GM21526 (cell line): ENCODE results near the gene C2CD4C.
"Not testable (repeated sequence)": the region's sequence is repeated elsewhere in the genome, so short reads cannot be mapped to it uniquely, and the experiment has no call there.

Experiments used
- ATAC-seq: cut with Tn5 transposase; IDR thresholded peaks from one replicate; pipeline ENCODE4 v1.9.1; 2021; ENCODE audit warnings: moderate library complexity; ENCODE audit not compliant: unreplicated experiment, low FRiP score

Gene C2CD4C

DNA sequence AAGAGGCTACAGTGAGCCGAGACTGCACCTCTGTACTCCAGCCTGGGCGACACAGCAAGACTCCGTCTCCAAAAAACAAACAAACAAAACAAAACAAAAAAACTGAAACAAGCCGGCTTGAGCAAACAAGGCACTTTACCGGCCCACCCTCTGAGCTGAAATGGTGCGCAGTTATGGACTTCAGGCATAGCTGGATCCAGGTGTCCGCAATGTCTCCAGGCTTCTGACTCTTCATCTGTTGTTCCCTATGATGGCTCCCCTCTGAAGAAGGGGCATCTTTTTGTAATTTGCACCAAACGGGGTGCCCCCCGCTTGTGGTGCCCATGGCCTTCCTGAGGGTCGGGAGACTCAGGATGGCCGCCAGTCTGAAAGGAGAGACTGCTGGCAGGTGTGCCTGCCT lies 6.2 kb downstream of the C2CD4C start:
- ATAC-seq, result no peak

DNA sequence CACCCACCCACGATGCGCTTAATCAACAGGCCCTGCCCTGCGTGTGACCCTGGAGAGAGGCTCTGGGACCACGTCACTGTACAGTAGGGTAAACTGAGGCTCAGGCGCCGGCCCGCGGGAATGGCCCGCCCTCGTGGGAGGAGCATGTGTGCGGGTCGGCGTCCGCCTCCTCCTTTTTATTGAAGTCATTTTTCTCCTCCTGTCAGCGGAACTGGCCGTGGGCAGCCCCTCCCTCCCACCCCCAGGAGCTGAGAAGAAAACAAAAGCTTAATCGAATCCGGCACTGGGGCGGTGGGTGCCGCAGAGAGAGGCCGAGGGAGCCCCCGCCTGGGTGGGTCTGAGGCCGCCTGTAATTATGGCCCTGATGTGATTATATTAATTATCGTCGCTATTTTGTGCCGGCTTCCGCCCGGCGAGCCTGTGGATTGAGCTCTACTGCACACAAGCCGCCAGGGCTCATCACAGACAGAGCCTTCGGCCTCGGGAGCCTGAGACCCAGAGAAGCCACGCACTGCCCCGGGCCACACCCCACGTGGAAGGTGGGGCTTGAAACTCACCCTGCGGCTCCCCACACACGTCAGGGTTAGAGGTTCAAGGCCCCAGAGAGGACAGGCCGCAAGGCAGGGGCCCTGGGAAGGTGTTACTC lies 7.0 kb downstream of the C2CD4C start:
- ATAC-seq, result no peak

DNA sequence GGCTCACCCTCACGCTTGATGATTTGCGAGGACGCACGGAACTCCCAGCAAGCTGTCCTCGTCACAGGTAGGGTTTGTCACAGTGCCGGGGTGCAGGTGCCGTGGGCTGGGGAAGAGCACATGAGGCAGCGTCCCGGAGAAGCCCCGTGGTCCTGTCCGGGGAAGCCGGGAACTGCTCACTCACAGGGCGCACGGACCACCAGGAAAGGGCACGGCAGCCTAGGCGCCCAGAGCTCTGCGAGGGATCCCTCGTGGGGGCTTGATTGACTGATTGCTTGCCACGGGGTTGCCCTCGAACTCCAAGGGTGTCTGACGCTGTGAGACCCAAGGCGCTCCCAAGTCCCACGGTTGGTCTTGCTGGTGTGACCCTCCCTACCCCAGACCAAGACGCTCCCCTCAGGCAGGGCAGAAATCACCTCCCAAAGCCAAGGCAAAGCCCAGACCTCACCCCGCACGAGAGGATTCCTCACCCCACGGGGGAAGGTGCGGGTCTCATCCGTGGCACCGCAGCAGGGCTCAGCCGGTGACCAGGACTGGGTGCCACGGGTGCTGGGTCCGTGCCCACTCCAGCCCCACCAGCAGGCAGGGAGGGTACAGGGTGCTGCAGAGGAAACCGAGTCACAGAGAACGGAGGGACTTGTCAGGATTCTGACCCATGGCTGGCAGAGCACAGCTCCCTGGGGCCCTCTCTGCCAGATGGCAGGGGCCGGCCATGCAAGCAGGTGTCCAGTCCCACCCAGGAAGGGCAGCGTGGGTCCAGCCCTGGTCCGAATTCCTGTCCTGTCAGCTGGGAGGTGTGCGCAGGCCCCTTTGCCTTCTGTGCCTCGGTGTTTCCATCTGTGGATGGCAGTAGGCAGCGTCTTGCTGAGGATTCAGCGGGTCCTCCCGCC lies 7.7 kb downstream of the C2CD4C start:
- ATAC-seq, result no peak

GRCh38 chr19:399370-399769 lies 9.6 kb downstream of the C2CD4C start:
- no peak for ATAC-seq

GRCh38 chr19:398719-399118 lies 10.2 kb downstream of the C2CD4C start:
- no peak for ATAC-seq

- ATAC-seq, result no peak
Observed at GRCh38 chr19:397941-398706, 10.8 kb downstream of the C2CD4C start.

DNA sequence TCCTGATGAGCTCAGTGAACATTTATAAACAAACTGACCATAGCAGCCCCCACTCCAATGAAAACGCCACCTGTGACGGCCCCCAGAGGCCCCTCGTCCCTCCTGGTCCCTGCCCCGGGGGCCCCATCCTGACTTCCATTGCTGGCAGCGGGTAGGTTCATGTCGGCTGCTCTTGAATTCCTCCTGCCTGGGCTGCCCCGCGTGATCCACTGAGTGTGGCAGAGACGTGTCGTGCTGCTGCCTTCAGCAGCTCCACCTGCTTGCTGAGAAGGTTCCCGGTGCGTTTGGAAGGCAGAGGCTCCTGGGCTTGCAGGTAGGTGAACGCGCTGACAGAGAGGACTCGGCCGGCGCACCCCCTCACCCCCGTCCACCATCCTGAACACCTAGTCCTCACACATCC lies 11.6 kb downstream of the C2CD4C start:
- ATAC-seq, result no peak

- no peak for ATAC-seq
Observed at GRCh38 chr19:395467-395866, 13.5 kb downstream of the C2CD4C start.

GRCh38 chr19:394857-395256 lies 14.1 kb downstream of the C2CD4C start:
- ATAC-seq, result not testable (repeated sequence)

DNA sequence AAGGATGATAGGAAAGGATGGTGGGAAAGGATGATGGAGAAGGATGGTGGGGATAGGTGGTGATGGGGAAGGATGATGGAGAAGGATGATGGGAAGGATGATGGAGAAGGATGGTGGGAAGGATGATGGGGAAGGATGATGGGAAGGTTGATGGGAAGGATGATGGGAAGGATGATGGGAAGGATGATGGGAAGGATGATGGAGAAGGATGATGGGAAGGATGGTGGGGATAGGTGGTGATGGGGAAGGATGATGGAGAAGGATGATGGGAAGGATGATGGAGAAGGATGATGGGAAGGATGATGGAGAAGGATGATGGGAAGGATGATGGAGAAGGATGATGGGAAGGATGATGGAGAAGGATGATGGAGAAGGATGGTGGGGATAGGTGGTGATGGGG lies 15.4 kb downstream of the C2CD4C start:
- not testable (repeated sequence) for ATAC-seq

GRCh38 chr19:392375-392970 lies 16.5 kb downstream of the C2CD4C start:
- no peak for ATAC-seq

DNA sequence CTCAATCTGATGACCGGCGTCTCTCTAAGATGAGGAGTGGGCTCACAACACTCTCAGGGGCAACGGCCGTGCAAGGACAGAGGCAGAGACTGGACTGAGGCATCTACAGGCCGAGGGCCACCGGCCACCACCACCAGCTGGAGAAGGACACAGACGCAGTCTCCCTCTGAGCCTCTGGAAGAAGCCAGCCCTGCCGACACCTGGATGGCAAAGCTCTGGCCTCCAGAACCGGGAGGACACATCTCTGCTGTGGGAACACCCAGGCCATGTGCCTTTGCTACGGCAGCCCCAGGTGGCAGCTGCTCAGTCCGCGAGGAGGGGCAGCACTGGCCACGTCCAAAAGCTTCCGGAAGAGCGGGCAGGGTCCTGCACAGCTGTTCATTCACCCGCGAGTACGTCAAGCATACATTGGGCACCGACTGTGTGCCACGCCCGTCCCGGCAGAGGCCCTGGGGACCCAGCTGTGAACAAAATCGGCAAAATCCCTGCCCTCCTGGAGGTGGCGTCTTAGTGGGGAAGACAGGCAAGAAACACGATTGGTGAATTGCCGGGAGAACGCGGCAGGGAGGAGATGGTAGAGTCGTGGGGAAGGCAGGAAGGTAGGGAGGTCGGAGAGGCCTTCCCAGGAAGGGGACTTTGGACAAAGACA lies 17.1 kb downstream of the C2CD4C start:
- ATAC-seq, result no peak

DNA sequence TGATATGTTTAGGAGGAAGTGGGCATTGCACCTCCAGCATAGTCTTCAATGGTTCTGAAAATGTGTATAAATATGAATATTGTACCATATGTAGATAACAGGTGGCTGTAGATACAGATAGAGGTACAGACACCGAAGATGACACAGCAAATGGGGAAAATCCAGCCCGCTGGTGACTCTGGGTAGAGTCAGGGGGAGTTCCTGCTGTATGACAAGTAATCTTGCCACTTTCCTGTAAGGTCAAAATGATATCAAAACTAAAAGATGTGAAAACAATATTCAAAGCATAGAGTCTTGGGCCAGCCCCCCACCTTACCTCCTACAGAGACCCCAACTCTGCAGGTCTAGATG lies 17.8 kb downstream of the C2CD4C start:
- ATAC-seq, result no peak

- no peak for ATAC-seq
Observed at GRCh38 chr19:390386-391206, 18.4 kb downstream of the C2CD4C start.

GRCh38 chr19:389935-390289 lies 19.0 kb downstream of the C2CD4C start:
- ATAC-seq, result no peak

GRCh38 chr19:389255-389934 lies 19.6 kb downstream of the C2CD4C start:
- ATAC-seq, result no peak

- no peak for ATAC-seq
Observed at GRCh38 chr19:388691-389090, 20.3 kb downstream of the C2CD4C start.

- no peak for ATAC-seq
Observed at GRCh38 chr19:387777-388176, 21.2 kb downstream of the C2CD4C start.

GRCh38 chr19:386632-387301 lies 22.2 kb downstream of the C2CD4C start:
- ATAC-seq, result not testable (repeated sequence)
